NCI-H1930 (cell line): ENCODE results near the gene PTPRA.
"Not testable (repeated sequence)": the region's sequence is repeated elsewhere in the genome, so short reads cannot be mapped to it uniquely, and the experiment has no call there.

ENCODE experiments used
- DNase-seq, 2 experiments: peaks; one replicate each; lab custom pipeline; 2025; lab: John Stamatoyannopoulos, UW

The PTPRA gene

DNA sequence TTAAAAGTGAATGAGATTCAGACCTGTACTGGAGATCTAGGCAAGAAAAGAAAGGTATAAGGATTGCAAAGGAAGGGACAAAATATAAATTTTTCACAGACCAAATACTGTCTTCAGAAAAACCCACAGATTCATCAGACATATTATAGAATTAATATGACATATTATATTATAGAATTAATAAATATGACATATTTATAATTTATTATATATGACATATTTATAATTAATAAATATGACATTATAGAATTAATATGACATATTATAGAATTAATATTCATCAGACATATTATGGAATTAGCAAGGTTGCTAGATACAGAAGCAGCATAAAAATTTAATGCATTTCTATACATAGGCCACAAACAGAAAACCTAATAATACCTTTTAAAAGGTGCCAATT, 125.4 kb downstream of the PTPRA start:
- no peak for DNase-seq

DNA sequence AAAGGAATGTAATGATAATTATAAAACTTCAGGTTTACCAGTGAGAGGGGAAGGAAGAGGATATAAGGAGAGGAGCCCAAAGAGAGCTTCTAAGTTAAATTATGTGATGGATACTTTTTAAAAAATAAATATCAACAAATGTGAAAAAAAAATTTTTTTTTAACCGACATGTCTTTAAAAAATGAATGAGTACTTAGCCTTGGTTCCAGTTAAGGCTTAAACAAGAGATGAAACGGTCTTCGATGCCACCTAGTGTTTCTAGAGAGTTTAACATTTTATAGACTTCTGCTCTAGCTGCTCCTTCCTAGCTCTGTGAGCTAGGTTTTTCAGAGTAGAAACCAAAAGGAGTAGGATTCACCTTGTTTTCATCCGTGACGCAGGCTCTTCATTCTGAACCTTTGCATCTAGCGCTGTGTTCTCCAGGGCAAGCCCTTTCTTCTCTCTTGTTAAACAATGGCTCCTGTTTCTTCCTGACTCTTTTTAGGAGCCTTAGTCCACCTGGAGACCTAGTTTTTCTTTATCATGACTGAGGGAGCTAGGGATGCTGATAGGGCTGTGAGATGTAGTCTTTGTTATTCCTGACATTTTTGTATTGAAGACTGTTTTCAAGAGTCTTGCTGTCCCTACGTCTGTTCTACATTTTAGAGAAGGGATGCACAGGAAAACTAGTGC, 127.7 kb downstream of the PTPRA start:
- peak; percentile 43 to 45 for DNase-seq

DNA sequence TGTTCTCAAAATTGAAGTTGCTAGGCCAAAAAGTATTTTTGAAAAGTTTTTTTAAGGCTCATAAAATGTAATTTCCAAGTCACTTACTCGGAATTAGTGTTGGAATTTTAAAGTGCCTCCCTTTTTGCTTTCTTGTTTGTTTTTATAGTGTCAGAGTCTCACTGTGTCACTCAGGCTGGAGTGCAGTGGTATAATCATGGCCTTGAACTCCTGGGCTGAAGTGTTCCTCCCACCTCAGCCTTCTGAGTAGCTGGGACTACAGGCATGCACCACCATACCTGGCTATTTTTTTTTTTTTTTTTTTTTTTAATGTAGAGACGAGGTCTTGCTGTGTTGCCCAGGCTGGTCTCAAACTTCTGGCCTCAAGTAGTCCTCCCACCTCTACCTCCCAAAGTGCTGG, 130.1 kb downstream of the PTPRA start:
- no peak for DNase-seq

DNA sequence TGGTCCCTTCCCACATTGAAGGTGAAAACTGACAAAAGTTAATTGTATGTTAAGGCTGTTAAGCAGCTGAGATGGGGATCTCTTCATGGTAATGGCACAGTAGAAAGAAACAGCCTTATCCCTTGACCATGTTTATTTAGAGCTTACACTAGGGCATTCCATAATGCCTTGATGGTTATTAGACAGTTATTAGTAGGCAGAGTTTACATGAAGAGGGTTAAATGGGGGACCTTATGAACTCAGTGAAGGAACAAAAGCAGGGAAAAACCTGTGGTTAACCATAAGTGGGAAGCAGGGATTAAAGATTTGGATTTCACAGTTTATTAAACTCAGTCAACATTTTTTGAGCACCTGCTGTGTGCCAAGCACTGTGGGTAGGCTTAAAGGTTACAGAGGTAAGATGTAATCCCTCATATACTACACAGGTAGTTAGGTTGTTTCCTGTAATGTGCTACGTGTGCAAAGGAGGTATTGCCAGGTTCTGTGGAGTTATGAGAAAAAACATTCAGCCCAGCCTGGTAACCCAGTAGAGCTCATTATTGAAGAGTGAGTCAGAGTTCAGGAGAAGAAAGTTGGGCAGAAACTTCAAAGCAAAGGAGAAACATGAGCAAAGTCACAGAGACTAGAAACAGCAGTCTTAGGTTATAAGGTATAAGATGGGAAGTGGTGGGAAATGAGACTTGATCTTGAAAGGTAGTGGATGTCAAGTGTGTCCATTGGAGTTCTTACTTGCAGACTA, 137.9 kb downstream of the PTPRA start:
- no peak for DNase-seq

DNA sequence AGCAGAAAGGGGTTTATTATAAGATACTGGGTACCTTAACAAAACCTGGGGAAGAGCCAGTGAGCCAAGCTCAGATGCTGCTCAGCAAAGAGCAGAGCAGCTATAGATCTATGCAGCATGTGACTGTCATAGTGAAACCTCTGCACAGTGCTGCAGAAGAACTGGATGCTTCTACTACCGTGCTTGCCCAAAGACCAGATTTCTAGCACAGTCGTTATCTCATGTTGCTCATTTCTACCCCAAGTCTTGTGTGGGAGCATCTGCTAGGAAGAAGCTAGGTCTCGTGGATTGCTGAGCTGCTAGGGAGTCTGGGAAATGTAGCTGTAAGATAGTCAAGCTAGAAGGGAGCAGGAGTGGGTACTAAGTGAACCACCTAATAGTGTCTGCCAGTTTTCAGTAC, 138.5 kb downstream of the PTPRA start:
- no peak for DNase-seq

DNA sequence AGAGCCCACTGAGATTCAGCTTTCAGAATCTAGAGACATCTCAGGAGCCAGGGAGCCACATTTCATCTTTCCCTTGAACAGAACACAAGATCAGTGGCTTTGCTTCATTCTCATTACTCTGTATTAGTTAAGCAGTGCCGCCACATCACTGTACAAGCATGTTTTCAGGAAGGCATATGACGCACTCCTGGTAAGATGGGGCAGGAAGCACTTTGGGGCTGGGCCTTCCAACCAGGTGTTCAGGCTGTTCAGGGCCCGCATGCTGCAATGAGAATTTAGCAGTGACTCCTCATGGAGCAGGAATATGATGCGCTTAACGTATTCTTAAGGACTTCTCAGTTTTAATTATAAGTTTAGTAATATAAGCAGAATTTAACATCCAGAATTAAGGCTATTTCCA, 140.5 kb downstream of the PTPRA start:
- no peak for DNase-seq

DNA sequence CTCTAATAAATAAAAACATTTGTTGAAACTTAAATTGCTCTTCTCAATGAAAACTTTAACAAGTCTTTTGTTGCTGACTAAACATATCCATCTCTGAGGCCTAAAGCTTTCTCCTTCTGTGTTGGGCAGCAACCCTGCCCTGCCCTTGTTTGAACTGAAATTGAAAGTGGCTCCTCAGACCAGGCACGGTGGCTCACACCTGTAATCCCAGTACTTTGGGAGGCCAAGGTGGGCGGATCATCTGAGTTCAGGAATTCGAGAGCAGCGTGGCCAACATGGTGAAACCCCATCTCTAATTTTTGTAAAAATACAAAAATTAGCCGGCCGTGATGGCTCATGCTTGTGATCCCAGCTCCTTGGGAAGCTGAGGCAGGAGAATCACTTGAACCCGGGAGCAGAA, 140.9 kb downstream of the PTPRA start:
- DNase-seq, result no peak

DNA sequence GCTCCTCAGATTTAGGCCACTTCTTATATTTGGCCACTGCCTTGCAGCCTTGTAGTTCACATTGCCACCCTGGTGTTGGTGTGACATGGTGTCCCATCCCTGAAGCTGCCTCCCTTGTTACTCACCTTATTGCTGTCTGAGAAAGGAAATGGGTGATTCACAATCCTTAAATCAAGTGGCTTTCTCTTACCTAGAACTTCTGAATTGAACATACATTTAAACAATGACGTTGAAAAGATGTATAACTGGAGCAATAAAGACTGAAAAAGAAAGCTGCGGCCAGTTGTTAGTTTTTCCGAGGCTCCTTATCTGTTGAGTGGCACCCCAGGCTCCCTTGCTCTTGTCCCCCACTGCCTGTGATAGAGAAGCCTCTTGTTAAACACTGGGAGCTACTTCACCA, 141.4 kb downstream of the PTPRA start:
- DNase-seq, result no peak

DNA sequence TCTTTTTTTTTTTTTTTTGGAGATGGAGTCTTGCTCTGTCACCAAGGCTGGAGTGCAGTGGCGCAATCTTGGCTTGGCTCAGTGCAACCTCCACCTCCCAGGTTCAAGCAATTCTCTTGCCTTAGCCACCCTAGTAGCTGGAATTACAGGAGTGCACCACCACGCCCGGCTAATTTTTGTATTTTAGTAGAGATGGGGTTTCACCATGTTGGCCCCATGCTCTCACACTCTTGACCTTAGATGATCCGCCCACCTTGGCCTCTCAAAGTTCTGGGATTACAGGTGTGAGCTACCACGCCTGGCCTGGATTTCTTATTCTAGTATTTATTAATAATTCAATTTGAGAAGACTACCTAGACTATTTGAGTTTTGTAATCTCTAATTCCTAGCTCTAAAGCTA, 142.0 kb downstream of the PTPRA start:
- DNase-seq, result not testable (repeated sequence)

DNA sequence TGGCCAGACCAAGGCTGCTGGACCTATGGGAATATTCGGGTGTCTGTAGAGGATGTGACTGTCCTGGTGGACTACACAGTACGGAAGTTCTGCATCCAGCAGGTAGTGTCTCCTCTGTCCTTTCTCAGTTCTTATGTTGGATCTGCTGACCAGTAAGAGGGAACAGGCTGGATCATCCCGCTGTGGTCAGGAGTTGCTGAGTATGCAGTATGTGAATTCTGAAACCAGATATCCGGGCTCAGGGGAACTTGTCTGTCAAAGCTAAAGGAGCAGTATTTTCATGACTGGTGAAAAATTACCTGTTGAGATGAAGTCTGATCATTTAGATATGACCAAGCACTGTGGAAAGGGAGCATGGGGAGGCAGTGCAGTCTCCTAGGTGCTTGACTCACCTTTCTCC, 148.0 kb downstream of the PTPRA start:
- DNase-seq, result no peak

DNA sequence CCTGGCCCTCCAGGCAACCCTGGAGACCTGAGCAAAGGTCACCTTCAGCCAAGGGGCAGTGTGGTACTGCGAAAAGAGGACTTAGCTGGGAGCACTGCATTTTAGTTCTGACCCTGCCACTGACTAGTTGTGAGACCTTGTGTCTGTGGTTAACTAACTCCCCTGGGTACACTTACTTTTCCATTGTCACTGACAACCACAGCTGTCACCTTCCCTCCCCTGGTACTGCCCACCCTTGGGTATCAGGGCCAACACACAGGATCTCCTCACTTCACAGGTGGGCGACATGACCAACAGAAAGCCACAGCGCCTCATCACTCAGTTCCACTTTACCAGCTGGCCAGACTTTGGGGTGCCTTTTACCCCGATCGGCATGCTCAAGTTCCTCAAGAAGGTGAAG, 148.5 kb downstream of the PTPRA start:
- no peak for DNase-seq

DNA sequence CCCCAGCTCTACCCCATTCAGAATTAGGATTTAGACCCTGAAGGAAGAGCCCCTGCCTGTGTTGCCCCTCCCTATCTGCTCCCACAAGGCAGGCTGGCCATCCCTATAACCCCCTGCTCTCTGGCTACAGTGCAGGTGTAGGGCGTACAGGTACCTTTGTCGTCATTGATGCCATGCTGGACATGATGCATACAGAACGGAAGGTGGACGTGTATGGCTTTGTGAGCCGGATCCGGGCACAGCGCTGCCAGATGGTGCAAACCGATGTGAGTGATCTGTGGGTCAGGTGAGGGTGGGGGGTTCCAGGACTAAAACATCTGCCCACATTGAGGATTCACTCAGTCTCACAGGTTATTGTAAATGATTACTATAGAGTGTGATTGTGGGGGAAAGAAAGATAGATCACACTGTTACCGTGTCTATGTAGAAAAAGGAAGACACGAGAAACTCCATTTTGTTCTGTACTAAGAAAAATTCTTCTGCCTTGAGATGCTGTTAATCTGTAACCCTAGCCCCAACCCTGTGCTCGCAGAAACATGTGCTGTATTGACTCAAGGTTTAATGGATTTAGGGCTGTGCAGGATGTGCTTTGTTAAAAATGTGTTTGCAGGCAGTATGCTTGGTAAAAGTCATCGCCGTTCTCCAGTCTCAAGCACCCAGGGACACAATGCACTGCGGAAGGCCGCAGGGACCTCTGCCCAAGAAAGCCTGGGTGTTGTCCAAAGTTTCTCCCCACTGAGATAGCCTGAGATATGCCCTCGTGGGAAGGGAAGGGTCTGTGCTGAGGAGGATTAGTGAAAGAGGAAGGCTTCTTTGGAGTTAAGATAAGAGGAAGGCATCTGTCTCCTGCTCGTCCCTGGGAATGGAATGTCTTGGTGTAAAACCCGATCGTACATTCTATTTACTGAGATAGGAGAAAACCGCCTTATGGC, 149.5 kb downstream of the PTPRA start:
- not testable (repeated sequence) for DNase-seq

DNA sequence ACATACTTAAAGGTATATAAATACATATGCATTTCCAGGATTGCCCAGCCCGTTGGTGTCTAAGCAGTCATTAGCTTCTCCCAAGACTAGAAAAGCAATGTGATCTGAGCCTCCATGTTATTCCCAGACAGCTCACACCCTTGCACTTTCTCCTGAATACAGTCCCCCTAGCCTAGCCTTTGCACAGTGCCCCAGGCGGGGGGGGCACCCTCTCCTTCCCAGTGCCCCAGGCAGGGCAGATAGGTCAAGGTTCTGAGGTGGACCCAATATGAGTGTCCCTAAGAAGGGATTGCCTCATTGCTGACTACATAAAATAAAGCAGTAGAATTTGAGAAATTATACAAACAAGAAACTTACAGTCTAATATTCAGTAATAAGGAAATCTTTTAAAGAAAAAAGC, 154.7 kb downstream of the PTPRA start:
- no peak for DNase-seq

DNA sequence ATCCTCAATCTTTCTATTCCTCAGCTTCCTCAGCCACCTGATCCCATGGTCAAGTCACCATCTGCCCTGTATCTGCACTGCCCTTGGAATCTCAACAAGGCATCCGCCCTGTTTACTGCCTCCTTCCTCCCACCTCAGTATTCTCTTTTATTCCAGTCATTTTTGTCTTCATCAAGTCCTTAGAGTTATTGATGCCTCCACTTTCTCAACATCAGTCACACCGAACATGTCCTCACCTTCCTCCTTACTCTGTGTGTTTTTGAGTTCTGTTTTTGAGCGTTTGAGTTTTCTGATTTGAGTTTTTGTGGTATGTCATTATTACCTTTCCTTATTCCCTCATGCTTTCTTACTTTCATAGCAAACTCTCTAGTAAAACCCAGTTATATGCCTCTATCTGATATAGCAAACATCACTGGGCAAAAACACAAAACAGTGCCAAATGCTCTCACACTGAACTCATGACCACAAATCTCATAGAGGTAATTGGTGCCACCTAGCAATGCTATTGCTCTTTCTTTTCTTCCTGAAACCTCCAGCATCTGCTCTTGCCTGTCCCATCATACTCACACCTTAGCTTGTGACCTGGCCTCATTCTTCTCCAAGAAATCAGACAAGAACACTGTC, 158.4 kb downstream of the PTPRA start:
- no peak for DNase-seq

DNA sequence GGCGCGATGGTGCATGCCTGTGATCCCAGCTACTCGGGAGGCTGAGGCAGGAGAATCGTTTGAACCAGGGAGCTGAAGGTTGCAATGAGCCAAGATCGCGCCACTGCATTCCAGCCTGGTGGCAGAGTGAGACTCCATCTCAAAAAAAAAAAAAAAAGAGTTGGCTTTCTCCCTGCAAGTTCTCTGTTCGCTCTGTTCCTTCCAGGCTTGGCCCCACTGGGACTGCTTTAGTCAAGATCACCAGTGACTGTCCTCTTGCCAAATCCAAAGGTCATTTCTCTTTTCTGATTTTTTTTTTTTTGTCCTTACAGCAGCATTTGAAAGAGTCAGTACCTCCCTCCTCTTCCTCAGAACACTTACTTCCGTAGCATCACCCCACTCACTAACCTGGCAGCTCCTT, 159.3 kb downstream of the PTPRA start:
- no peak for DNase-seq

DNA sequence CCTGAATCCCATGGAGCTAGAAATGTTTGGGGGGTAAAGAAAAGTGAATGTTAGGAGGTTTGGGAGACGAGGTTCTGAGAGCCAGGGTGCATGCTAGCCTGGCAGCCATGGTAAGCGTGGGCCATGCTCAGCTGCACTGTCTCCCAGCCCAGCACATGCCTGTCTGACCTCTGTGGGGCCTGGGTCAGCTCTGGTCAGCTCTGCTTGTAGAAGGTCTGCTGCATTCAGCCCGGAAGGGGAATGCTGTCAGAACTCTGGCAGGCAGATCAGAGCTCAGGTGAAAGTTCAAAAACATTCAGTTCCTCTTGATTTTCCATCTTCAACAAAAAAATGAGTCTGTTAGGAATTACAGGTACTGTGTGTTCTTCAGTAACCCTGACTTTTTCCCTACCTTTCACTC, 164.4 kb downstream of the PTPRA start:
- no peak for DNase-seq

DNA sequence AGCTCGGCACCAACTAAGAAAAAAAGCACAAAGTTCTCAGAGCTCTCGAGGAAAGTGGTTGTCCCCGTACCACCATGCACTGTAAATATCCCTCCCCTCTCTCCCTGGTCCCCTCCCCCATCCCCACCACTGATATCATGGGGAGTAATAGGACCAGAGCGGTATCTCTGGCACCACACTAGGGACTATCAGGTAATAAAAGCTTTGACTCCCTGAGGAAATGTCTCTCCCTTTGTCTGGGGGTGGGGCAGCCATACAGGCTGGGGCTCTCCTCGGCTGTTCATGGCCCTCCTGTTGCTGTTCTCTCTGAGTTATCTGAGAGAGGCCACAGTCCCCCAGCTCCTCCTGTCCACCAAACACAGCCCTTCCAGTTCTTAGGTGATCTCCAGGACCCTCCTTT, 165.2 kb downstream of the PTPRA start:
- DNase-seq, result no peak

DNA sequence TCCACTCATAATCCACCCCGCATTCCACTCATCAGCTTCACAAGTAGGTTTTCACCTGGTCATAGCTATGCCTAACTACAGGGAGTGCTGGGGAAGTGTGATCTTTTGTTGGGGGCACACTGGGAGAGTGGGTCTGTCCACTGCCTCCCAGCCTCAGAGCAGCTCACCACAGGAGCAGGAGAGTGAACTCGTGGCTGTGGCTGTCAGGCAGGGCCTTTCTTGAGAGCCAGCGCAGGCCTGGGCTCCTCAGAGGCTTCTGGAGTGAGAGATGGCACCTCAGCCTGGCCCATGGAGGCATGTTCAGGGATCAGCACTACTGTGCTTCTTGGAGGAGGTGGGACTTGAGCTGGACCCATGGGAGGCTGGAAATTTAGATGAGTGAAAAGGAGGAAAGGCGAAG, 166.1 kb downstream of the PTPRA start:
- DNase-seq, result no peak

DNA sequence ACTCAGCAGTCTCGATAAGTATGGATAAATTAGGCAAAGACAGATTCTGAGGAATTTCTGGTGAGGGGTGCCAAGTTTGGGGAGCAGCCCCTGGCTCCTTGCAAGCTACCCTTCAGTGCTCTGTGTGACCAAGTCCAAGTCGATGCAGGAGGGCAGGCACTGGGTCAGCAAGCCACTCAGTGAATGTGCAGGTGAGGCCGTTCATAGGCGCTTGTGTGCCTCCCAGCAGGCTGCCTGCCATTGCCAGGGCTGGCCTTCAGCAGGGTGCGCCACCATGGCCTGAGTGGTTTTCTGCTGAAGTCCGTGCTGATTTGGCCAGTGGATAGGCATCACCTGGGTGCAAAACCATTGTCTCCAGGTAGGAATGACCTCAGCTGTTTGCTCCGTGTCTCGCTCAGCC, 166.8 kb downstream of the PTPRA start:
- DNase-seq, result no peak

DNA sequence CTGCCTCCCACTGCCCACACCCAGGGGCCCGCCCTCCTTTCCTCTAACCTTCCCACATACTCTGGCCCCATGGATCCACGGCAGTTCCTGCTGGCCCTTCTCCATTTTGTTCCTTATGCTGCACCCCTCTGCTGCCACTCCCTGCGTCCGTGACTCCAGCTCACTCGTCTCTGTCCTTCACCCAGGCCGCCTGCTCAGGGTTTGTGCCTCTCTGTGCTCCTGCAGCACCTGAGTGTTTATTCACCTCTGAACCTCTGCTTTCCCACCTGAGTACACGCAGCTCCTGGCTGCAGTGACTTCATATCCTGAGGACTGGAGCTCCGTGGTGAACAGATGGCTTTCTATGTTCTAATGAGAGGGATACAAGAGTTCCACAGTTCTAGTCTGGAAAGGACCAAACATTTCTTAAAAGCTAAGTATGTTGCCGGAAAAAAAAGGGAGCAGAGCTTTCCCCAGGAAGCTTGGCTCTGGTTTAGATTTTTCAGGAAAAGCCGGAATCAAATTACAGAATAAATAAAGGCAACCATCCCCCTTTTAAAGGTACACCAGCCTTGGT, 168.7 kb downstream of the PTPRA start:
- DNase-seq, result no peak

DNA sequence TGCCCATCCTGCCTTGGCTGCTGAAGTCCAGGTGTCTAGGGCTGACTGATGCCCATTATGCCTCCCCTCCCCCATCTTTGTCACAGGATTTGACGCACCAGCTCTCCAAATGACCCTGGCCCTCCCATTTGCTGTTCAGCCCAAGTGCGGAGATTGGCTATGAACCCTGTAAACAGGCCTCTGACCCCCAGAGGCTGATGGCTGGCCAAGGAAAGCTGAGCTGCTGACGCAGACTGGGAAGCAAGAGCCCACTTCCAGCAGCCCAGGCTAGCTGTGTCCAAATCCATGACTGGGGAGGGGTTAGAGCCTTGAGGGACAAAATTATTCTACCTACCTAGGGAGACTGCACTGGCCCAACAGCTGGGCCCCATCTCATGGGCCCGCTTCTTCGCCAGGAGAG, 169.3 kb downstream of the PTPRA start:
- no peak for DNase-seq

DNA sequence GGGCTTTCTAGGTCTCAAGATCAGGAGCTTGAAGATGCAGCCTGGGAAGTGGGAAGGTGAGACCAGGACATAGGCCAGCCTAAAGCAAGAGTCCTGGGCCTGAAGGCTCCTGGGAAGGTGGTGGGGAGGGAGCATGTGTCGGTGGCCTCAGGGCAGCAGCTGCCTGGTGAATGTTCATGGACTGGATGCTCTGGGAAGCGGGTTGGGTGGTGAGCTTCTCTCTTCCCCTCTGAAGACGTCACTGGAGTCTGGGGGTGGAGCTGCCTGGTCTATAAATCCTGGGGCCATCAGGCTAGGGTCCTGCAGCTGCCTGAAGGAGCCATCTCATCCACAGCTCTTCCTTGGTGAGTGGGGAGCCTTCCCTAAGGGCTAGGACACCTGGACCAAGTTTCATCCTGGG, 170.0 kb downstream of the PTPRA start, which contains the start of gene GNRH2:
GNRH2 (plus strand) TSS at position 301 of the 400 bp plus-strand sequence. CDS start 793 bp downstream, outside the sequence.
- no peak for DNase-seq
